HepG2 (cell line): ENCODE results near the gene UTRN.

ENCODE experiments used
- CEBPB ChIP-seq: IDR thresholded peaks from 2 replicates; pipeline ENCODE4 v1.6.1; 2011; ENCODE audit warnings: low read depth, low read length, improper control_type of control experiment, borderline replicate concordance
- CEBPG ChIP-seq: IDR thresholded peaks from 2 replicates; pipeline ENCODE4 v1.6.1; 2016
- EZH2 ChIP-seq: conservative IDR thresholded peaks from 2 replicates; pipeline ENCODE4 v1.6.1; 2012; ENCODE audit warnings: mild to moderate bottlenecking, low read depth, low read length, moderate library complexity
- KDM4B ChIP-seq: sonication (generic); formaldehyde crosslinking; IDR thresholded peaks from 2 replicates; pipeline ENCODE4 v1.4.0; 2020; ENCODE audit warnings: missing genetic modification reagents
- MEIS2 ChIP-seq: sonication (generic); formaldehyde crosslinking; IDR thresholded peaks from 2 replicates; pipeline ENCODE4 v1.9.0; 2021; ENCODE audit warnings: mild to moderate bottlenecking, missing genetic modification reagents

DNA sequence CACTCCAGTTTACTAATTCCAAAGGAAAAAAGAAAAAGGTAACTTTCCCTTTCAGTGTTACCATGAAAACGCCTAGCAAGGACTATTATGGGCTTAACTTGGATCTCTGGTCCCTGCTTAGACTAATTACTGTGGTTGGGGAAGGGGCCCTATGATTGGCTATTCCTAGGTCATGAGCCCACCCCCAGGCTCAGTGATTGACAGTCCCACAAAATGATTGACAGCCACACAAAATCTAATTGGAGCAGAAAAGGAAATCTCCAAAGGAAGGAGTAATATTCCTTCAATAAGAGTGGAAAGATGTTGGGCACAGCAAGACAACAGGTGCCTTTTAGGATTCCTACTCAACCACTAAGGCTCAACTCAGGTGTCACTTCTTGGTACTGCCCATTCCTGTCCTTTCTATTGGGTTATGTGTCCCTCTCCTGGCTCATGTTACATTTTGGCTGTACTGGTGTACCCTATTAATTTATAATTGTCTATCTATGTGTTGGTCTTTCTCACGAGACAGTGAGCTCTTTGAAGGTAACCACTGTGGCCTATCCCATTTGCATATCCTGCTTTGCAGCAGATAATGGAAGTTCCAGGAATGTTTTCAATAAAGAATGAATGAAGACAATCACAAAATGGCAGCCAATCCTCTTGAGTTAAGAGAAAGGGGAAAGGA, 5.5 kb upstream of the UTRN start:
- TF ChIP-seq MEIS2 (CRISPR knock-in tag): no peak
- TF ChIP-seq EZH2: no peak
- no peak for TF ChIP-seq CEBPG
- TF ChIP-seq CEBPB: no peak
- TF ChIP-seq KDM4B (CRISPR knock-in tag): no peak
